HFFc6 (cell line): ENCODE data around the gene POMGNT1. TPM values are rescaled to one million over a fixed set of nuclear protein-coding genes. Genes with fewer than 3 reads are reported as not detected.
A peak's percentile ranks its signal among the peaks of the same experiment; 100 is the strongest.

Experiments used
- DNase-seq: peaks from one replicate; pipeline ENCODE4 v3.0.0-alpha.2; 2018
- H3K27ac Mint-ChIP-seq: 2 replicates; pipeline ENCODE4 v1.8.0; 2020; ENCODE audit warnings: mild to moderate bottlenecking, mixed read lengths
- H3K27me3 Mint-ChIP-seq: 2 replicates; pipeline ENCODE4 v1.8.0; 2021; ENCODE audit warnings: mild to moderate bottlenecking, moderate library complexity, mixed read lengths; ENCODE audit not compliant: insufficient read depth
- H3K36me3 Mint-ChIP-seq: 2 replicates; pipeline ENCODE4 v1.8.0; 2021; ENCODE audit warnings: low read depth, mixed read lengths
- H3K4me1 Mint-ChIP-seq: 2 replicates; pipeline ENCODE4 v1.8.0; 2020; ENCODE audit warnings: low read depth, mixed read lengths
- H3K4me3 Mint-ChIP-seq: 2 replicates; pipeline ENCODE4 v1.8.0; 2020; ENCODE audit warnings: mild to moderate bottlenecking, moderate library complexity, mixed read lengths
- H3K9me3 Mint-ChIP-seq: 2 replicates; pipeline ENCODE4 v1.8.0; 2020; ENCODE audit warnings: mild to moderate bottlenecking, mixed read lengths
- CTCF ChIP-seq: fragments of 200-600 bp; sonication (generic); IDR thresholded peaks from 2 replicates; pipeline ENCODE4 v1.5.0; 2021; ENCODE audit warnings: antibody characterized with exemption, mild to moderate bottlenecking
- total RNA-seq, 6 experiments: library from RNA; stranded (reverse); fragmentation: NEBNext Ultra II Directional; extraction: Animal tissue kit (Norgen Biotek cat#: 25700); gene quantifications; 2 replicates in 1 of 6; 3 replicates in 5 of 6; pipeline ENCODE4 v1.2.3, GENCODE V29; 2021

The POMGNT1 gene
- total RNA-seq, 6 experiments from 2014 or later: 103 to 125 (median 119) TPM

DNA sequence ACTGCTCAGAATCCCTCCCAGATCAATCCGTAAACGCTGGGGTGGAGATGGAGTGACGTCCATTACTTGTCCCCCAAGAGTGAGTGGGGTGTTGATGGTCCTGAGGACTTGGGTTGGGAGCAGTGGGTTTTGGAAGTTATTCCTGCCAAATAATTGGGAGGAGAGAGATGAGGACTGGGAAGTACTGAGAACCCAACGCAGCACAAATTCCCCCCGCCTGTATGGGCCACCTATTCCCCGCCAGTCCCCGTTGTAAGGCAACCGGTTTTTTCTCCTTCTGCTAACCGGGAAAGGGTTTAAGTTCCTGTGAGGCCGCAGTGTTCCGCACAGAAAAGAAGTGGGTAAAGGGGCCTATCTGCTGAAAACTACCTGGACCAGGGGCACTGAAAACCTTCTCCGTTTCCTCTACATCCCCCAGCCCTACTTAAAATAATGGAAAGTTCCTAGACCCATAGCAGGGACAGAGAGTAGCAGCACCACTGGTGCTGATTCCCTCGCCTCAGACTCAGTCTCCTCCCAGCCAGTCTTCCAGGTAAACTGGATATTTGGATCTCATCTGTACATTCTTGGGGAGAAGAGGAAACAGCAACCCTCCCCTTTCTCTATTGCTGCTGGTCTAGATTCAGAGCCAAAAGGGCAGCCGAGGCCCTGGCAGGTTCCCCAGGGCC is 5.6 kb upstream of the POMGNT1 start:
- Mint-ChIP-seq H3K36me3 (no peaks in the 10 kb centered on the region), H3K4me1 (peaks cover 44% of the 10 kb centered on the region), H3K27ac (peak overlapping the region; percentile 75), H3K27me3 (no peaks in the 10 kb centered on the region; the same call in 1 of the 2 replicates), H3K9me3 (no peaks in the 10 kb centered on the region), H3K4me3 (peak overlapping the region; percentile 97)
- no peak for DNase-seq
- TF ChIP-seq CTCF: no peak

DNA sequence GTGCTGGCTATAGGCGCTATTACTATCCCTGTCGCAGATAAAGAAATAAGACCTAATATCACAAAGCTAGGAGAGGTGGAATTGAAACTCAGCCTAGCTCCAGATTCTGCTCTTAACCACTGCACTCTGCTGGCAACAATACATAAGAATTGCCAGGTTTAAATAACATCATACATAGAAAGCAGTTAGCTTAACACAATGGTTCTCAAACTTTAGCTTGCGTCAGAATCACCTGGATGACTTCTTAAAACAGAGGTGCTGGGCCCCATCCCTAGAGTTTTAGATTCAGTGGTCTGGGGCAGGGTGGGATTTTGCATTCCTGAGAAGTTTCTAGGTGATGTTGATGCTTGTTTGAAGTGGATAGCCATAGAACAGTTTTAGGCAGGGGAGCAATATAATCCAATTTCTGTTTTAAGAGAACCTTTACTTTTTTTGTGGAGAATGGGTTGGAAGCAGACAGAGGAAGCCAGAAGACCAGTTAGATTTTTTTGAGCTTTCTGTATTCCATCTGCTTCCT is 1.1 kb upstream of the POMGNT1 start:
- Mint-ChIP-seq H3K9me3 (no peaks in the 10 kb centered on the region), H3K36me3 (no peaks in the 10 kb centered on the region), H3K27me3 (no peaks in the 10 kb centered on the region), H3K4me1 (peaks cover 31% of the 10 kb centered on the region), H3K4me3 (peak overlapping the region; percentile 89), H3K27ac (no peak overlapping the region)
- no peak for DNase-seq
- TF ChIP-seq CTCF: no peak

GRCh38 chr1:46197560-46197963 is 672 bp downstream of the POMGNT1 start:
- no peak for TF ChIP-seq CTCF
- H3K27ac Mint-ChIP-seq: peak overlapping the region; percentile 78
- no peaks in the 10 kb centered on the region for H3K9me3 Mint-ChIP-seq
- H3K4me1 Mint-ChIP-seq: peaks cover 15% of the 10 kb centered on the region
- DNase-seq: no peak
- no peaks in the 10 kb centered on the region for H3K36me3 Mint-ChIP-seq
- H3K4me3 Mint-ChIP-seq: peak overlapping the region; percentile 92
- H3K27me3 Mint-ChIP-seq: no peaks in the 10 kb centered on the region

GRCh38 chr1:46196609-46197008 is 1.6 kb downstream of the POMGNT1 start:
- H3K36me3 Mint-ChIP-seq: no peaks in the 10 kb centered on the region
- DNase-seq: no peak
- H3K9me3 Mint-ChIP-seq: no peaks in the 10 kb centered on the region
- H3K27me3 Mint-ChIP-seq: no peaks in the 10 kb centered on the region
- H3K27ac Mint-ChIP-seq: no peak overlapping the region
- peaks cover 13% of the 10 kb centered on the region; the same call in 1 of the 2 replicates for H3K4me1 Mint-ChIP-seq
- peak overlapping the region; percentile 92; the same call in 1 of the 2 replicates for H3K4me3 Mint-ChIP-seq
- TF ChIP-seq CTCF: no peak

DNA sequence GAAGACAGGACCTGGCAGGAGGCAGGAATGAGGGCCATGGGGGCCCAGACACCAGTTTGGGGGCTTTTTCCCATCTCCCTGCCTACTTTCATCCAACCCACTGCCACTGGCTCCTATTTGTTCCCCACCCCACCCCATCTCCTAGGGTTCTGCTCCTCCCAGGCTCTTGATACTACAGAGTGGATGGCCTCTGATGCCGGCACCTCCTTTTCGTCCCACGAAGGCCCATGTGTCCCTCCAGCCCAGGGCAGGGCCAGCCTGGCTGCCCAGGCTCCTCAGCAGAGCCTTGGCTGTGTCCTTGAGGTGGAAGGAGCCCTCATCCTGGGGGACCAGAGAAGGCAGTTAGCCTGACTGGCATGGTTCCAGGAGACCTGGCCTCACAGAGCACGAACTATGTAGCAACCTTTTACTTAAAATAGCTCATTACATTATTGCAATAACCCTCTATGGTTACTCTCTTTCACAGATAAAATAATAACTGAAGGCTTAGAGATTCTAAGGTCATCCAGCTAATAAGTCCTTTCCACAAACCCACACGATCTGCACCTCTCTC is 3.5 kb downstream of the POMGNT1 start:
- Mint-ChIP-seq H3K9me3 (no peaks in the 10 kb centered on the region), H3K4me3 (no peak overlapping the region), H3K36me3 (0 out of 2 replicates have a peak, but pooled peaks cover under 1% of the 10 kb centered on the region), H3K27ac (no peak overlapping the region), H3K27me3 (no peaks in the 10 kb centered on the region), H3K4me1 (peaks cover 13% of the 10 kb centered on the region; the same call in 1 of the 2 replicates)
- TF ChIP-seq CTCF: no peak
- no peak for DNase-seq
